ENCODE measurements around the gene SYK. TPM values are rescaled to one million over a fixed set of nuclear protein-coding genes. Genes with fewer than 3 reads are reported as not detected.

The SYK gene
- total RNA-seq, 1 donor from 2014 or later, result 12.0 TPM

DNA sequence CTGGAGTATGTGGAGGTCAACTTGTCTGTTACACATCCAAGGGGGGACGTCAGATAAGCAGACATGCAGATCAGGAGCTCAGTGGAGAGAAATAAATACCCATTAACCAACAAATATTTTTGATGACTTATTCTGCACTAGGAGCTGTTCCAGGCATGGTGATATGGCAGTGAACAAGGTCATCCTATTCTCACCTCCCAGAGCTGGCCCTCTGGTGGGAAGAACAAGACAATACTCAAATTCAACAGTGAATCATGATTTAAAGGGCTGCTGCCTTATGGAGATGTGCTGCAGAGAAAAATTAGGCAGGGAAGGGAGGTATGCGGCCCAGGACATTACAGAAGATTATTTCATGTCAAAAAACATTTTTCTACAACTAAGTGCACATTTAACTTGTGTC, 36.5 kb downstream of the SYK start:
- DNase-seq (ENCODE audit: extremely low spot score in 2 of 2), result no peak
- intact Hi-C loops (cut with DNase I), result no loop called here
- TF ChIP-seq POLR2AphosphoS5 (IDR thresholded peaks at IDR 0.05; ENCODE audit: insufficient read depth in 1 of 2, low read depth in 1 of 2) (no peak), POLR2A (IDR thresholded peaks at IDR 0.05) (no peak)
- TF ChIP-seq, protein P1, sequence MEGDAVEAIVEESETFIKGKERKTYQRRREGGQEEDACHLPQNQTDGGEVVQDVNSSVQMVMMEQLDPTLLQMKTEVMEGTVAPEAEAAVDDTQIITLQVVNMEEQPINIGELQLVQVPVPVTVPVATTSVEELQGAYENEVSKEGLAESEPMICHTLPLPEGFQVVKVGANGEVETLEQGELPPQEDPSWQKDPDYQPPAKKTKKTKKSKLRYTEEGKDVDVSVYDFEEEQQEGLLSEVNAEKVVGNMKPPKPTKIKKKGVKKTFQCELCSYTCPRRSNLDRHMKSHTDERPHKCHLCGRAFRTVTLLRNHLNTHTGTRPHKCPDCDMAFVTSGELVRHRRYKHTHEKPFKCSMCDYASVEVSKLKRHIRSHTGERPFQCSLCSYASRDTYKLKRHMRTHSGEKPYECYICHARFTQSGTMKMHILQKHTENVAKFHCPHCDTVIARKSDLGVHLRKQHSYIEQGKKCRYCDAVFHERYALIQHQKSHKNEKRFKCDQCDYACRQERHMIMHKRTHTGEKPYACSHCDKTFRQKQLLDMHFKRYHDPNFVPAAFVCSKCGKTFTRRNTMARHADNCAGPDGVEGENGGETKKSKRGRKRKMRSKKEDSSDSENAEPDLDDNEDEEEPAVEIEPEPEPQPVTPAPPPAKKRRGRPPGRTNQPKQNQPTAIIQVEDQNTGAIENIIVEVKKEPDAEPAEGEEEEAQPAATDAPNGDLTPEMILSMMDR (IDR thresholded peaks at IDR 0.05), result no peak
- no peak overlapping the region for H3K4me3 ChIP-seq
- no peaks in the 10 kb centered on the region for H3K9me3 ChIP-seq
- H3K4me1 ChIP-seq, result no peaks in the 10 kb centered on the region
- H3K27ac ChIP-seq, result no peak overlapping the region
- H3K27me3 ChIP-seq, result no peaks in the 10 kb centered on the region
- H3K36me3 ChIP-seq, result no peaks in the 10 kb centered on the region

DNA sequence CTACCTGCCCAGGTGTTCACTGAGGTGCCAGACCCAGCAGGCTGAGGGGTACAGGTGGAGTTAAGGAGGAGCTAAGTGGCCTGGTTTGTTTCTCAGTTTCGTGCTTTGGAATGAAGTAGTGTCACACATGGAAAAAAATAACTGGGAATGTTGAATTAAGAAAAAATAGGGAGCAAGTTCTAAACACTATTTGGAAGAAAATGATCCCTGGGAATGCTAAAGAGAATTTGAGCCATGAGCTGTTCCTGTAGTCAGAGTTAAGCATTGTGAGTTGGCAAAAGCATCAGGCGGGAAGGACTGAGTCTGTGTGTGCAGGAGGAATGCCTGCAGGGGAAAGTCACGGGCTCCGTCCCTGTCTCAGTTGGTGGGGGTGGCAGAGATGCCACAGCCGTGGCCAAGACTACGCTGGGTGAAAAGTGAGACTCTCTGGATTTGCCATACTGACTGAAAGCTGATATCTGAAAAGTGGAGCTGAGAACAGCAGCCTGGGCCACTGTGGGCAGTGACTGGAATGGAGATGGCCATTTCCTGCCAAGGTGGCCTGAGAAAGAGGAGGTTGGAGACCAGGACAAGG, 37.0 kb downstream of the SYK start:
- Histone ChIP-seq H3K9me3 (no peaks in the 10 kb centered on the region), H3K4me3 (no peak overlapping the region), H3K27ac (no peak overlapping the region), H3K27me3 (no peaks in the 10 kb centered on the region), H3K36me3 (no peaks in the 10 kb centered on the region), H3K4me1 (no peaks in the 10 kb centered on the region)
- intact Hi-C loops (cut with DNase I), result no loop called here
- DNase-seq (ENCODE audit: extremely low spot score in 2 of 2), result no peak
- TF ChIP-seq, protein P1 (IDR thresholded peaks at IDR 0.05), result no peak
- TF ChIP-seq POLR2A (IDR thresholded peaks at IDR 0.05) (no peak), POLR2AphosphoS5 (IDR thresholded peaks at IDR 0.05; ENCODE audit: insufficient read depth in 1 of 2, low read depth in 1 of 2) (no peak)

- no peak for TF ChIP-seq POLR2A (IDR thresholded peaks at IDR 0.05)
- TF ChIP-seq POLR2AphosphoS5 (IDR thresholded peaks at IDR 0.05; ENCODE audit: insufficient read depth in 1 of 2, low read depth in 1 of 2), result no peak
- TF ChIP-seq, protein P1 (IDR thresholded peaks at IDR 0.05), result no peak
- no peaks in the 10 kb centered on the region for H3K27me3 ChIP-seq
- H3K4me1 ChIP-seq, result no peaks in the 10 kb centered on the region
- no peak overlapping the region for H3K4me3 ChIP-seq
- H3K36me3 ChIP-seq, result no peaks in the 10 kb centered on the region
- no peak overlapping the region for H3K27ac ChIP-seq
- DNase-seq (ENCODE audit: extremely low spot score in 2 of 2), result no peak
- intact Hi-C loops (cut with DNase I), result no loop called here
- no peaks in the 10 kb centered on the region for H3K9me3 ChIP-seq
These were observed 37.6 kb downstream of the SYK start for GRCh38 chr9:90839183-90839728.

GRCh38 chr9:90840696-90841095, 39.1 kb downstream of the SYK start:
- intact Hi-C loops (cut with DNase I), result no loop called here
- no peak for TF ChIP-seq POLR2A (IDR thresholded peaks at IDR 0.05)
- TF ChIP-seq POLR2AphosphoS5 (IDR thresholded peaks at IDR 0.05; ENCODE audit: insufficient read depth in 1 of 2, low read depth in 1 of 2), result no peak
- TF ChIP-seq, protein P1 (IDR thresholded peaks at IDR 0.05), result no peak
- H3K36me3 ChIP-seq, result no peaks in the 10 kb centered on the region
- H3K4me1 ChIP-seq, result no peaks in the 10 kb centered on the region
- H3K27ac ChIP-seq, result no peak overlapping the region
- no peak overlapping the region for H3K4me3 ChIP-seq
- no peak for DNase-seq (ENCODE audit: extremely low spot score in 2 of 2)
- no peaks in the 10 kb centered on the region for H3K27me3 ChIP-seq
- no peaks in the 10 kb centered on the region for H3K9me3 ChIP-seq

DNA sequence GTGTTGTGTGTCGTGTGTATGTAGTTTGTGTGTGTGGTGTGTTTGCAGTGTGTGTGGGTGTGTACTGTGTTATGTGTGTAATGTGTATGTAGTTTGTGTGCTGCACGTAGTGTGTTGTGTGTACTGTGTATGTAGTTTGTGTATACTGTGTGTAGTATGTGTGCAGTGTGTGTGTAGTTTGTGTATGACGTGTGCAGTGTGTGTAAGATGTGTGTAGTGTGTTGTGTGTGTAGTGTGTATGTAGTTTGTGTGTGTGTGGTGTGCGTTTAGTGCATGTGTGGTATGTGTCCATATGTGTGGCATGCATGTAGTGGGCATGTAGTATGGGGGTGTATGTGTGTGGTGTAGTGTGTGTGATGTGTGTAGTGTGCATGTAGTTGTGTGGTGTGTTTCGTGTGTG, 39.6 kb downstream of the SYK start:
- Histone ChIP-seq H3K36me3 (no peaks in the 10 kb centered on the region), H3K9me3 (no peaks in the 10 kb centered on the region), H3K4me3 (no peak overlapping the region), H3K4me1 (no peaks in the 10 kb centered on the region), H3K27me3 (no peaks in the 10 kb centered on the region), H3K27ac (no peak overlapping the region)
- no peak for DNase-seq (ENCODE audit: extremely low spot score in 2 of 2)
- intact Hi-C loops (cut with DNase I), result no loop called here
- TF ChIP-seq, protein P1 (IDR thresholded peaks at IDR 0.05), result no peak
- TF ChIP-seq POLR2A (IDR thresholded peaks at IDR 0.05), result no peak
- no peak for TF ChIP-seq POLR2AphosphoS5 (IDR thresholded peaks at IDR 0.05; ENCODE audit: insufficient read depth in 1 of 2, low read depth in 1 of 2)

All from vagina (tissue), 2 donors.